GM12878 (cell line): ENCODE measurements around the gene DRC1.

Experiments
- BHLHE40 ChIP-seq, 2 experiments: fragments of 450-650 bp in 1 of 2; IDR thresholded peaks; 2 replicates each; pipeline ENCODE4 v1.6.1; 2011 to 2017; ENCODE audit warnings: low read depth in 2 of 2, borderline replicate concordance in 1 of 2, improper control_type of control experiment in 1 of 2, low read length in 1 of 2, mild to moderate bottlenecking in 1 of 2
- POLR2A ChIP-seq: IDR thresholded peaks from 2 replicates; pipeline ENCODE4 v1.6.1; 2011; ENCODE audit warnings: low read depth, mild to moderate bottlenecking, low read length
- USF1 ChIP-seq: IDR thresholded peaks from 2 replicates; pipeline ENCODE4 v1.6.1; 2011; ENCODE audit warnings: borderline replicate concordance, low read depth, mild to moderate bottlenecking, moderate library complexity, mixed read lengths, low read length; ENCODE audit not compliant: insufficient read depth; ENCODE audit errors: extremely low read length
- YY1 ChIP-seq: IDR thresholded peaks from 2 replicates; pipeline ENCODE4 v1.6.1; 2011; ENCODE audit warnings: low read depth, mild to moderate bottlenecking, low read length
- TF ChIP-seq, protein P1 (sequence below), 3 experiments: IDR thresholded peaks in 2 of 3; conservative IDR thresholded peaks in 1 of 3; 2 replicates each; pipeline ENCODE4 v1.5.1; 2011; ENCODE audit warnings: low read depth in 3 of 3, low read length in 3 of 3, mild to moderate bottlenecking in 3 of 3, control low read depth in 2 of 3, moderate library complexity in 2 of 3, inconsistent platforms in 1 of 3, mixed read lengths in 1 of 3; ENCODE audit not compliant: control insufficient read depth in 2 of 3, insufficient read depth in 1 of 3; ENCODE audit errors: extremely low read depth in 1 of 3

- TF ChIP-seq, protein P1, sequence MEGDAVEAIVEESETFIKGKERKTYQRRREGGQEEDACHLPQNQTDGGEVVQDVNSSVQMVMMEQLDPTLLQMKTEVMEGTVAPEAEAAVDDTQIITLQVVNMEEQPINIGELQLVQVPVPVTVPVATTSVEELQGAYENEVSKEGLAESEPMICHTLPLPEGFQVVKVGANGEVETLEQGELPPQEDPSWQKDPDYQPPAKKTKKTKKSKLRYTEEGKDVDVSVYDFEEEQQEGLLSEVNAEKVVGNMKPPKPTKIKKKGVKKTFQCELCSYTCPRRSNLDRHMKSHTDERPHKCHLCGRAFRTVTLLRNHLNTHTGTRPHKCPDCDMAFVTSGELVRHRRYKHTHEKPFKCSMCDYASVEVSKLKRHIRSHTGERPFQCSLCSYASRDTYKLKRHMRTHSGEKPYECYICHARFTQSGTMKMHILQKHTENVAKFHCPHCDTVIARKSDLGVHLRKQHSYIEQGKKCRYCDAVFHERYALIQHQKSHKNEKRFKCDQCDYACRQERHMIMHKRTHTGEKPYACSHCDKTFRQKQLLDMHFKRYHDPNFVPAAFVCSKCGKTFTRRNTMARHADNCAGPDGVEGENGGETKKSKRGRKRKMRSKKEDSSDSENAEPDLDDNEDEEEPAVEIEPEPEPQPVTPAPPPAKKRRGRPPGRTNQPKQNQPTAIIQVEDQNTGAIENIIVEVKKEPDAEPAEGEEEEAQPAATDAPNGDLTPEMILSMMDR (IDR thresholded peaks at IDR 0.05 in 2 of 3, conservative IDR thresholded peaks at IDR 0.05 in 1 of 3; ENCODE audit: control insufficient read depth in 2 of 3, extremely low read depth in 1 of 3, insufficient read depth in 1 of 3, low read depth in 3 of 3, low read length in 3 of 3): no peak
- TF ChIP-seq USF1 (no peak), POLR2A (no peak), YY1 (no peak), BHLHE40 (IDR thresholded peaks at IDR 0.05; ENCODE audit: borderline replicate concordance in 1 of 2, low read depth in 2 of 2, low read length in 1 of 2) (no peak)
Measured at GRCh38 chr2:26384597-26384996, 17.1 kb upstream of the DRC1 start.
